Hematopoietic multipotent progenitor cell treated with erythropoietin and hydrocortisone succinate and interleukin-3 and kit ligand, for 4 days (in vitro differentiated cells): ENCODE data around the gene MICU1.
"Not testable (repeated sequence)": the region's sequence is repeated elsewhere in the genome, so short reads cannot be mapped to it uniquely, and the experiment has no call there.

Source experiments
- DNase-seq: peaks from one replicate; pipeline ENCODE4 v3.0.0-alpha.2; 2015

The MICU1 gene, protein sequence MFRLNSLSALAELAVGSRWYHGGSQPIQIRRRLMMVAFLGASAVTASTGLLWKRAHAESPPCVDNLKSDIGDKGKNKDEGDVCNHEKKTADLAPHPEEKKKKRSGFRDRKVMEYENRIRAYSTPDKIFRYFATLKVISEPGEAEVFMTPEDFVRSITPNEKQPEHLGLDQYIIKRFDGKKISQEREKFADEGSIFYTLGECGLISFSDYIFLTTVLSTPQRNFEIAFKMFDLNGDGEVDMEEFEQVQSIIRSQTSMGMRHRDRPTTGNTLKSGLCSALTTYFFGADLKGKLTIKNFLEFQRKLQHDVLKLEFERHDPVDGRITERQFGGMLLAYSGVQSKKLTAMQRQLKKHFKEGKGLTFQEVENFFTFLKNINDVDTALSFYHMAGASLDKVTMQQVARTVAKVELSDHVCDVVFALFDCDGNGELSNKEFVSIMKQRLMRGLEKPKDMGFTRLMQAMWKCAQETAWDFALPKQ

GRCh38 chr10:72625608-72626443 is at the start of gene MICU1:
Gene MICU1 (minus strand): TSS chr10:72626079. CDS start chr10:72566793, 59,286 bp downstream.
- DNase-seq, result peak; percentile 99

DNA sequence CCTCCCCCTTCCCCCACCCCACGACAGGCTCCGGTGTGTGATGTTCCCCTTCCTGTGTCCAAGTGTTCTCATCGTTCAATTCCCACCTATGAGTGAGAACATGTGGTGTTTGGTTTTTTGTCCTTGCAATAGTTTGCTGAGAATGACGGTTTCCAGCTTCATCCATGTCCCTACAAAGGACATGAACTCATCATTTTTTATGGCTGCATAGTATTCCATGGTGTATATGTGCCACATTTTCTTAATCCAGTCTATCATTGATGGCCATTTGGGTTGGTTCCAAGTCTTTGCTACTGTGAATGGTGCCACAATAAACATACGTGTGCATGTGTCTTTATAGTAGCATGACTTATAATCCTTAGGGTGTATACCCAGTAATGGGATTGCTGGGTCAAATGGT is 48.3 kb upstream of the MICU1 start:
- not testable (repeated sequence) for DNase-seq

GRCh38 chr10:72673280-72673679 is 47.4 kb upstream of the MICU1 start:
- DNase-seq, result no peak

DNA sequence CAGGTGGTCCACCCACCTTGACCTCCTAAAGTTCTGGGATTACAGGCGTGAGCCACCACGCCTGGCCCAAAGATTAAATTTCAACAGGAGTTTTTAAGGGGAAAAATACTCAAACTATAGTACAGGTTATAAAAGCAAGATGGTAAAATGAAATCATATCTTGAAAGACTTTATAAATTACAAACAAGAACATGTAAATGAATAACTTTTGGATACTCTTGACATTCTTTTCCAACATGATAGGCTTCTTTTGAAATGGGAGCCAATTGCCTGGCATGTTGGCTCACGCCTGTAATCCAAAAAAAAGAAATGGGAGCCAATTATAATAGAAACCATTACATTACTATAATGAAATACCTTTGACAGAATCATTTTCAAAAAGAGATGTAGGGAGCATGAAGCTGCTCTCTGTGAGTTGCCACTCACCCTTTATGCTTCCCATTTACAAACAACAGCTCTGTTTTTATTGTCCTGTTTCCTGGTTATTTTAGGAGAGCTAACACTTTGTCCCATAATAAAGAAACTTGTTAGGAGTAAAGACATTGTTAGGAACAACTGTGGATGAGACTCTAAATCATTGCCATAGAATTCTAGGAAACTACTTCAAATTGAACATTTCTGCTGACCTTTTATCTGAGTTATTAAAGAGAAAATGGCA is 41.5 kb upstream of the MICU1 start:
- DNase-seq, result no peak

DNA sequence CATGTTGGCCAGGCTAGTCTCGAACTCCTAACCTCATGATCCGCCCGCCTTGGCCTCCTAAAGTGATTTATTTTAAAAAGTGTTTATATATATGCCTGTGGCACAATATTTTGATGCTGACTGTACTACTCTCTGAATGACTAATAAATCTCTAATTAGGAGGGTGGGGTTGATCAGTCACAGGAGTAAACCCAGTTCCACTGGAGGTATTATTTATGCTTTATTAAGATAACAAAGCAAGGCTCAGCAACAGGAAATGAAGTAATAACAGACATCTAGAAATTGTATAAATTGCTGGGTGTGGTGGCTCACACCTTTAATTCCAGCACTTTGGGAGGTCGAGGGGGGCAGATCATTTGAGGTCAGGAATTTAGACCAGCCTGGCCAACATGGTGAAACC is 40.0 kb upstream of the MICU1 start:
- DNase-seq, result peak; percentile 29

- DNase-seq, result no peak
These were observed 38.1 kb upstream of the MICU1 start for GRCh38 chr10:72663971-72664370.

- no peak for DNase-seq
These were observed 35.6 kb upstream of the MICU1 start for GRCh38 chr10:72661431-72661830.

- no peak for DNase-seq
These were observed 34.3 kb upstream of the MICU1 start for GRCh38 chr10:72660220-72660619.

DNA sequence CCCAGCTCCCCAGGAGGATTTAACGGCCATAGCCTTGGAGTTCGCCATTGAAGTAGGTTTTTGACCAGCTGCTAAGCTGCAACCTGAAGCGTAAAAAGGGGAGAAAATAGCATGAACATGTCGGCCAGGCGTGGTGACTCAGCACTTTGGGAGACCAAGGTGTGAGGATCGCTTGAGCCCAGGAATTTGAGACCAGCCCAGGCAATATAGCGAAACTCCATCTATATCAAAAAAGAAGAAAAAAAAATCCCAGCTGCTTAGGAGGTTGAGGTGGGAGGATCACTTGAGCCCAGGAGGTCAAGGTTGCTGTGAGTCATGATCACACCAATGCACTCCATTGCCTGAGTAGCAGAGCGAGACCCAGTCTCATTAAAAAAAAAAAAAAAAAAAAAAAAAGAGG is 33.8 kb upstream of the MICU1 start:
- DNase-seq, result no peak

- no peak for DNase-seq
These were observed 33.0 kb upstream of the MICU1 start for GRCh38 chr10:72658696-72659400.

DNA sequence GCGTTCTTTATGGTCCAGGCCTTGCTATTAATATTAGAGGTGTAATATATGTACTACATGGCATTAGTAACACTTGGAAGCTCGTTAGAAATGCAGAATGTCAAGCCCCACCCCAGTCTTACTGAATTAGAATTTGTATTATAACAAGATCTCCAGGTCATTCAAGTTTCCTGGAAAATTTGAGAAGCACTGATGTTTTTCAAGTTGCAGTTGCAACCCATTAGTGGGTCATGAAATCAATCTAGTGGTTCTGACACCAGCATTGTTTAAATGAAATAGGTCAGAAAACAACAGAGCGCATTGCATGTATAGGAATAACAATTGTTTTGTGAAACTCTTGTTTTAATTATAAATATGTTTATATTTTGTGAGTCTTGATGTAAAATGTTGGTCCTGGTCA is 28.8 kb upstream of the MICU1 start:
- DNase-seq, result no peak

- no peak for DNase-seq
These were observed 27.7 kb upstream of the MICU1 start for GRCh38 chr10:72653383-72654096.

- DNase-seq, result no peak
These were observed 23.4 kb upstream of the MICU1 start for GRCh38 chr10:72649291-72649690.

DNA sequence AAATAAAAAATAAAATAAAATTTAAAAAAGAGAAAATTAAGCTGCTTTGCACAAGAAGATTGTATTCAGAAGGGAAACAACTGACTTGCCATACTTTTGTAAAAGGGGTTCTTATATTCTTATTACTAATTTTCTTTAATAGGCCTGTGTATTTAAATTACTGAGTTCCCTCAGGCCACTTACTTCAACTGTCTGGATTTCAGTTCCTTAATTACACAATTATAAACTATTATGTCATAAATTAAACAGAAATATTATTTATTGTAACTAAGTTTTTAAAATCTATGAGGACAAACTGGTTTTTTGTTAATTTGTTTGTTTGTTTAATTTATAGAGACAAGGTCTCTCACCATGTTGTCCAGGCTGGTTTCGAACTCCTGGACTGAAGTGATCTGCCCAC is 22.4 kb upstream of the MICU1 start:
- DNase-seq, result no peak

- not testable (repeated sequence) for DNase-seq
These were observed 21.1 kb upstream of the MICU1 start for GRCh38 chr10:72646971-72647370.

DNA sequence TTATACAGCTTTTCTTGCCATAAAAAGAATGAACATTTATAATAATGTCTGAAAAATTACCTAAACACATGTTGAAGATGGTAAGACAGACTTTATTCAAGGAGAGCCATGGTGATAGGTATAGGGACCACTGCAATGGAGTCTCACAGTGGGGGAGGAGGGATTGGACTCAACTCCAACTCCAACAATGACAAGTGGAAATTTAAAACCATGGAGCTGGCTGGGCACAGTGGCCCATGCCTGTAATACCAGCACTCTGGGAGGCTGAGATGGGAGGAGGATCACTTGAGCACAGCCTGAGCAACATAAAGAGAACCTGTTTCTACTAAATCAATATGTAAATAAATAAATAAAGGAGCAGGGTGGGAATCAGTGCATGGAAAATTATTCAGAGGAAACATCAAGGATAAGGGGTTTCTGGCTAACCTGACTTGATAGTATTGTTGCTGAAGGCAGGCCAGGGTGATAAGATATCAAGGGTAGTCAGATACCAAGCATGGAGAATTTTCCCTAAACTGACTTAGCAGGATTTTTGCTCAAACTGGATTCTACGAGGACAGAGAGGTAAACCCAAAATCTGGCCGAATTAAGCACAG is 19.5 kb upstream of the MICU1 start:
- no peak for DNase-seq

DNA sequence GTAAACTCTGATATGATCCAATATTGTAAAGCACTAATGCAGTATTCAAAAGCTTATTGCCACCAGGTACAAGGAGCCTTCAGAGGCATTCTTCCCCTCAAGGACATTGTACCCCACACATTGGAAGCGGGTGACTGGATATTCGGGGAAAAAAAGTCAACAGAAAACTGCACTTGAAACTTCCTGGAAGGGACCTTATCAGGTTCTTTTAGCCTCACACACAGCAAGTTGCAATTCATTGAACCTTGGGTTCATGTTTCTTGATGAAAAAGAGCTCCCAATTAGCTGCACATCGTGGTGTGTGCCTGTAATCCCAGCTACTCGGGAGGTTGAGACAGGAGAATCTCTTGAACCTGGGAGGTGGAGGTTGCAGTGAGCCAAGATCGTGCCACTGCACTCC is 16.4 kb upstream of the MICU1 start:
- DNase-seq, result no peak

- peak; percentile 42 for DNase-seq
These were observed 13.6 kb upstream of the MICU1 start for GRCh38 chr10:72639441-72639873.

DNA sequence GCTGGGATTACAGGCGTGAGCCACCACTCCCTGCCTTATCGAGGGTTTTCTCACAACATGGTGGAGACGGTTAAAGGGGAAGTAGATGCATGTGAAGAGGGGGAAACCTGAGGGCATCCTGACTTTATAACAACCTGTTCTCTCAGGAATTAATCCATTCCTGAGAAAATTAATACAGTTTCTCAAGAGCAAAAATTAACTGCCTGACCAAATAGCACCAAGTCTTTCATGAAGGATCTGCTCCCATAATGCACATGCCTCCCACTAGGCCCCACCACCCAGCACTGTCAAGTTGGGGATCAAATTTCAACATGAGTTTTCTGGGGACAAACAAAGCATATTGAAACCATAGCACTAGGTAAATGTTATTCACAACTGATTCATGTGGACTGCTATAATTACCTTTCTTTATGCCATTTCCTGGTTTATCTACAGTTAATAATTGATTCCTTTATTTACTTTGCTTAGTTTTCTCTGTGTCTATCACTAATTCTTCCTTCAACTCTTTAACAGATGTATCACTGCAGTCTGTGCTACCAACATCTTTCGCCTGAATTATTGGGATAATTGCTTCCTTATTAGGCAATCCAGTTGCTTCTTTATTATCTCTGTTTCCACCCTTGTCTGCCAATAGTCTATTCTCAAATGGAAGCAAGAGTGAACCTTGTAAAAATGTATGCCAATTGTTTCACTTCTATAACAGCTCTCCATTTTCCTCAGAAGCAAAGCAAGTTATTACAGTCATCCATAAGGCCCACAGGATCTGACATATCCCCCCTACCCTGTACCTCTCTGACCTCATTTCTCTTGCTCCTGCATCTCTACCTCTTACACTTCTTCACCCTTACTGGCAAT is 12.9 kb upstream of the MICU1 start:
- DNase-seq, result no peak

- DNase-seq, result peak; percentile 98
These were observed 11.5 kb upstream of the MICU1 start for GRCh38 chr10:72637398-72637857.
